GM11168 (cell line): ENCODE measurements around the gene ZP3.
"Not testable (repeated sequence)": the region's sequence is repeated elsewhere in the genome, so short reads cannot be mapped to it uniquely, and the experiment has no call there.

Experiments used
- in situ Hi-C: fragments of 300-500 bp; cut with MboI; formaldehyde crosslinking; loops from one replicate; pipeline ENCODE4 v1.12.0; 2022; ENCODE audit warnings: low sequenced_read_pairs; ENCODE audit not compliant: unreplicated experiment

The ZP3 gene

DNA sequence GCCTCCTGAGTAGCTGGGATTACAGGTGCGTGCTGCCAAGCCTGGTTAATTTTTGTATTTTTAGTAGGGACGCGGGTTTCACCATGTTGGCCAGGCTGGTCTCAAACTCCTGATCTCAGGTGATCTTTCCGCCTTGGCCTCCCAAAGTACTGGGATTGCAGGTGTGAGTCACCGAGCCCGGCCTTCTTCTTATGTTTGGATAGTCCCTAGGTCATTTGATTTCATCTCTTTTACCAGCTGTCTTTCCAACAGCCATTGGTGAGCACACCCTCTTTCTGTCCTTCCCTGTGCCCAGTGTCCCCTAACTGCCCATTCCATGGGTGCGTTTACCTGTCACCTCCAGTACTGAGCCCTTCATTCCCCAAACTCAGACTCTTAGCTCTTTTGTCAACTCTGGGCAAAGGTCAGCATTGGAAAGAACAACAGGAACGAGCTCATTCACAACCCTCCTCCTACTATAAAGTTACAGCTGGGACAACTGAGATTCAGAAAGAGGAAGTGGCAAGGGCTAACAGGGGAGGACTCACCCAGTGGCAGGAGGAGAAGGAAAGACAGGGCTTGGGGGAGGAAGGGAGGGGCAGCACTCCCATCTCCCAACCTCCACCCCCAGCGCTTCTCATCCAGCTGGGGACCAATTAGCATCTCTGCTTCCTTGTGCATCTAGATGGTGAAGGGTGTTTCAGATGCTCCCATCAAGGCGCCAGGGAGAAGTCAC is 20.8 kb upstream of the ZP3 start:
- in situ Hi-C loops: no loop called here

DNA sequence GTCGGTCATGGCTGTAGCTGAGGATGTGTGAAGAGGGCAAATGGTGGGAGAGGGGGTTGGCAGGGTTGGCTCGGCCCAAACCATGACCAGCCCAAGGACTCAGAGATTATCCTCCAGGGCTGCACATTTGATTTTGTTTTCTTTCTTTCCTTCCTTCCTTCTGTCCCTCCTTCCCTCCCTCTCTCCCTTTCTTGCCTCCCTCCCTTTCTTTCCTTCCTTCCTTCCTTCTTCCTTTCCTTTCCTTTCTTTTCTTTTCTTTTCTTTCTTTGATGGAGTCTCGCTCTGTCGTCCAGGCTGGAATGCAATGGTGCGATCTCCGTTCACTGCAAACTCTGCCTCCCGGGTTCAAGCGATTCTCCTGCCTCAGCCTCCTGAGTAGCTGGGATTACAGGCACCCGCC is 19.0 kb upstream of the ZP3 start:
- in situ Hi-C loops: no loop called here

DNA sequence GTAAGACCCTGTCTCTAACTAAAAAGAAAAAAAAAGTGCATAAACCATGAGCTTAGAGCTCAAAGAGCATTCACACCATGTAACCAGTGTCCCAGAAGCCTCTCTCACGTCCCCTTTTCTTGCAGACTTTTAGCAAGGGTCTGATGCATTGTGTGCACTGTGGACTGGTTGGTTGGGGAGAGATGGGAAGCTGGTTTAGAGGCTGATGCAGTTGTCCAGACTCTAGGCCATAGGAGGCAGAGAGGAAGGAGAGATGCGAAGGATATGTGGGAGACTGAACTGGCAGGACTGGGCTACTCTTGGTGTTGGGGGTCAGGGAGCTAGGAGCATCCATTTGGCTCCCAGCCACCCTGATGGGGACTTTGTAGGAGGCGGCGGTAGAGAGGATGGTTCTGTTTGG is 17.0 kb upstream of the ZP3 start:
- in situ Hi-C loops: no loop called here

DNA sequence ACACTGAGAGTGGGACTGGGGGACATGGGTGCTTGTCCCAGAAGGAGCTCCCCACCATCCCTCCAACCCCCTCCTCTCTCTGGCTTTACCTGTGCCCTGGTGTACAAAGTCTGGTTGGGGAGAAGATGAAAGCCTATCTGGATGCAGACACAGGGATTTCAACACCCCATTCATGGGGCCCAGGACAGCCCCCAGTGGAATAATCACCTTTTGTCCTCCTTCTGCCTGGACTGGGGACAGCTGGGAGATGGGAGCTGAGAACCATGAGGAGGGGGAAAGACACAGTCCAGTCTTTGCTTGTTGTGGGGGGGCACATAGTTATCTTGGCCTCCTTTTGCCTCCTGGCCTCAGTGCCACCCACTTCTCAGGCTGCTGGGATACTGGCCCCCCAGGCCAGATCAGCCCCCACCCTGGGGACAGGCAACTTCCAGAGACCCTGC is 16.6 kb upstream of the ZP3 start:
- in situ Hi-C loops: no loop called here

DNA sequence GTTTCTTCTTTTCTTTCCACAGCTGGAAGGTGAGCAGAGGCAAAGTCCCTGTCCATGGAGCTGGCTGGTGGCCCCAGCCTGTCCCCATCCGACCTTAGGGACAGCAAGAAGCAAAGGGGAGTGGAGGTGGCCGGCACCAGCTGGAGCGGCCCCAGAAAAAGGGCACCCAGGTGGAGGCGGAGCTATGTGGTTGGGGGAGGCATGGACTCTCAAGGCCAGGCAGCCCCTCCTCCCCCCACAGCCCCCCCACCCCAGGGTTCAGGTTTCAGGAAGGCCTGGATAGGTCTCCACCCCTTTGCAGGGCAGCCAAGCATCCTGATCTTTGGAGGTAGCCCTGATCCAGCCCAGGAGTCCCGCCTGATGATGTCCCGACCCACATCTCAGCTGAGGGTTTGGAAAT is 15.2 kb upstream of the ZP3 start, which contains the start of gene SSC4D:
TSS of gene SSC4D (minus strand) at position 161 of the 400 bp plus-strand sequence. CDS start 5,258 bp downstream, outside the sequence.
- in situ Hi-C loops: no loop called here

DNA sequence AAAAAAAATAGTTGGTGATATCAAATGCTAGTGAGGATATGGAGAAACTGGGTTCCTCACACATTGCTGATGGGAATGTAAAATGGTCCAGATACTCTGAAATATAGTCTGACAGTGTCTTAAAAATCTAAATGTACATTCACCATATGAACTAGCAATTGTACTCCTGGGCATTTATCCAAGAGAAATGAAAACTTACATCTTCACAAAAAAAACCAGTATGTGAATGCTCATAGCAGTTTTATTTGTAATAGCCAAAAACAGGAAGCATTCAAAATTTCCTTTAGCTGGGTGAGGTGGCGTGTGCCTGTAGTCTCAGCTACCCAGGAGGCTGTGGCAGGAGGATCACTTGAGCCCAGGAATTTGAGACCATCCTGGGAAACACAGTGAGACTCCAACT is 13.1 kb upstream of the ZP3 start:
- in situ Hi-C loops: no loop called here

DNA sequence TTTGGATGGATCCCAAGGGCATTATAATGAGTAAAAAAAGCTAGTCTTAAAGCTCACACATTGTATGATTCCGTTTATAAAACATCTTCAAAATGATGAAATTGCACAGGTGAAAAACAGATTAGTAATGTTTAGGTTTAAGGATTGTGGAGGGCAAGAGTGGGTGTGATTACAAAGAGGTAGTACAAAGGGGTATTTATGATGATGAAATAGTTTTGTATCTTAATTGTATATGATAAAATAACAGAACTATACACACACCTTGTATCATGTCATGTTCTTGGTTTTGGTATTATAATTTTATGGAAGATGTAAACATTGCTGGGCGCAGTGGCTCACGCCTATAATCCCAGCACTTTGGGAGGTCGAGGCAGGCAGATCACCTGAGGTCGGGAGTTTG is 12.5 kb upstream of the ZP3 start:
- in situ Hi-C loops: no loop called here

DNA sequence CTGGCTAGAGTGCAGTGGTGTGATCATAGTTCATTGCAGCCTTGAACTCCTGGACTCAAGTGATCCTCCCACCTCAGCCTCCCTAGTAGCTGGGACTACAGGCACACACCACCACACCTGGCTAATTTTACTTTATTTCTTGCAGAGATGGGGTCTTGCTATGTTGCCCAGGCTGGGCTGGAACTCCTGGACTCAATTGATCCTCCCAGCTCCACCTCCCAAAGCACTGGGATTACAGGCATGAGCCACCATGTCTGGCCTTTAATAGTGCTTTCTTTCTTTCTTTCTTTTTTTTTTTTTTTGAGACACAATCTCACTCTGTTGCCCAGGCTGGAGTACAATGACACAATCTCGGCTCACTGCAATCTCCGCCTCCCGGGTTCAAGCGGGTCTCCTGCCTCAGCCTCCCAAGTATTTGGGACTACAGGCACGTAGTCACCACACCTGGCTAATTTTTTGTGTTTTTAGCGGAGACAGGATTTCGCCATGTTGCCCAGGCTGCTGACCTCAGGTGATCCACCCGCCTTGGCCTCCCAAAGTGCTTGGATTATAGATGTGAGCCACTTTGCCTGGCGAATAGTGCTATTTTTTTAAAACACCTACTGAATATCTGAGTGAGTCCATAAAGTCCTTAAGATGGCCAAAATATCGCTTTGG is 7.0 kb upstream of the ZP3 start:
- in situ Hi-C loops: not testable (repeated sequence)

DNA sequence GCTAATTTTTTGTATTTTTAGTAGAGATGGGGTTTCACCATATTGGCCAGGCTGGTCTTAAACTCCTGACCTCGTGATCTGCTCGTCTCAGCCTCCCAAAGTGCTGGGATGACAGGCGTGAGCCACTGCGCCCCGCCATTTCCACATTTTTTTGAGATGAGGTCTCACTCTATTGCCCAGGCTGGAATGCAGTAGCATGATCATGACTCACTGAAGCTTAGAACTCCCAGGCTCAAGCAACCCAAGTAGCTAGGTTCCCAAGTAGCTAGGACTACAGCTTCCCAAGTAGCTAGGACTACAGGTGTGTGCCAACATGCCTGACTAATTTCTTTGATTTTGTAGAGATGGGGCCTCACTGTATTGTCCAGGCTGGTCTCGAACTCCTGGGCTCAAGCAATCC is 3.7 kb upstream of the ZP3 start:
- in situ Hi-C loops: not testable (repeated sequence)

DNA sequence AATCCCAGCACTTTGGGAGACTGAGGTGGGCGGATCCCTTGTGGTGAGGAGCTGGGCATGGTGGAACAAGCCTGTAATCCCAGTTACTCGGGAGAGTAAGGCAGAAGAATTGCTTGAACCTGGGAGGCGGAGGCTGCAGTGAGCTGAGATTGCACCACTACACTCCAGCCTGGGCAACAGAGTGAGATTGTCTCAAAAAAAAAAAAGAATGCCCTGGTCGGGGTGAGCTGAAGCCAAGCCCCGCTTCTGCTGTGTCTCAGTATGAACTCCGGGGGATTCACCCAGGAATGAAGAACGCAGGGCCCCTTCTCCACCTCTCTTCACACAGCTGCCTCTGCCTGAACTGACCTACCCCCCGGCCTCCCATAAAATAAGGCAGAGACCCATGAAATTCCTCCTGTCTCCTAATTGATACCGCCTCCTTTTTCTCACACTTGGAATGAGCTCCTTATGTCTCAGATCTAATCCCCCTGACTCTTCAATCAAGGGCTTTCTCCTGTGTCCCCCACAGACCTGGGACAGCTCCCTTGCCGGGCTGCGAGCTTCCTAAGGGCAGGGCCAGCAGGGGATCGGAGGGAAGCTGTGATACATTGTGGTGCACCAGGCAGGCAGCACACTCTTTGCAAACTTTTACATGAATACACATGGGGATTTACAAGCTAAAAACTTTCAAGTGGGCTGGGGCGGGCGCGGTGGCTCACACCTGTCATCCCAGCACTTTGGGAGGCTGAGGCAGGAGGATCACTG is 911 bp upstream of the ZP3 start:
- in situ Hi-C loops: no loop called here

DNA sequence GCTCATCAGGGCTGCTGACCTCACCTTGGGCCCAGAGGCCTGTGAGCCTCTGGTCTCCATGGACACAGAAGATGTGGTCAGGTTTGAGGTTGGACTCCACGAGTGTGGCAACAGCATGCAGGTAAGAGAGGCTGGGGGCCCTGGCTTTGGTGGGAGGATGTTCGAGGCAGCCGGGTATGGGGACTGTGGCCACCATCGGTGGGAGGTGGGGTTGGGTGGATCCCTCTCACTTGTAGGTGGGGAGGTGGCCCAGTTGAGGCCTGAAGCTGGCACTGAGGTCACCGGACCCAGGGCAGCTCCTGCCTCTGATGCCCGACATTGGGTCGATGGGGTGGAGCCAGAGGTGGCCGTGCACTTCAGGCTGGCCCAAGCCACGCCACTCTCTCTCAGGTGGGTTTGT is 406 bp downstream of the ZP3 start:
- in situ Hi-C loops: no loop called here

DNA sequence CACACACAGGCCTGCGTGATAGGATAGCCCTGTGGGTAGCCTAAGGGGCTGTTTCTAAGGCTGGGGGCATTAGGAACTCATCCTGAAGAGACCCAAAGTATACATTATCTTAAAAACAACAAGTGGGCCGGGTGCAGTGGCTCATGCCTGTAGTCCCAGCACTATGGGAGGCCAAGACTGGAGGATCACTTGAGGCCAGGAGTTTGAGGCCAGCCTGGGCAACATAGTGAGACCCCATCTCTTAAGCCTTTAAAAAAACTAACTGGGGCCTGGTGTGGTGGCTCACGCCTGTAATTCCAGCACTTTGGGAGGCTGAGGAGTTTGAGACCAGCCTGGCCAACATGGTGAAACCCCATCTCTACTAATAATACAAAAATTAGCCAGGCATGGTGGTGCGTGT is 808 bp downstream of the ZP3 start:
- in situ Hi-C loops: not testable (repeated sequence)

DNA sequence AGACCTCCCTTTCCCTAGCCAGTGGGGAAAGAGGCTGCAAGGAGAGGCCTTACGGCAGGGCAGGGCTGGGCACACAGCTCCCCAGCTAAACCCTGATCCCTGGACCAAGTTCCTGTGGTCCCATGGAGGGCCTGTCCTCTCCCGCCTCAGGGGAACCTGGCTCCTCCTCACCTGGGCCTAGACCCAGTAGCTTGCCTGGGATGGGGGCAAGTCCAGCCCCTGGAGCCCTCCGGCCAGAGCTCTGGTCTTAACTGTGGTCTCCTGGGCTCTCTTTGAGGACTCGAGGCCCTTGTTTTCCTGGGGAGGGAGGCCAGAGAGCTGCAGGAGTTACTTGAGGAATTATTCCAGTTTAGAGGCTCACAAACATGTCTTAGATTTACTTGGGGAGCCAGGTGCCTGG is 1.5 kb downstream of the ZP3 start:
- in situ Hi-C loops: no loop called here

DNA sequence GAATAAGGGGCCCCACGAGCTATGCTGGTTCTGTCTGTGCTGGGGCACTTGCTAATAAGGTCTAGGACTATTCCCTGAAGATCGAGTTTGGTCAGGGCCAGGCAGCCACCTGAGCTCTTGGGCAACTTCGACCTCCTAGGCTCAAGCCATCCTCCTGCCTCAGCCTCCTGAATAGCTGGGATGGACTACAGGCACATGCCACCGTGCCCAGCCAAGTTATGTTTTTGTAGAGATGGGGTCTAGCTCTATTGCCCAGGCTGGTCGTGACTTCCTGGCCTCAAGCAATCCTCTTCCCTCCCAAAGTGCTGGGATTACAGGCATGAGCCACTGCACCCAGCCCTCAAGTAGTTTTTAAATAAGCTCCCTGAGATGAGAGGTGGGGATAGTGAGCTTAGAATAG is 2.9 kb downstream of the ZP3 start:
- in situ Hi-C loops: no loop called here

DNA sequence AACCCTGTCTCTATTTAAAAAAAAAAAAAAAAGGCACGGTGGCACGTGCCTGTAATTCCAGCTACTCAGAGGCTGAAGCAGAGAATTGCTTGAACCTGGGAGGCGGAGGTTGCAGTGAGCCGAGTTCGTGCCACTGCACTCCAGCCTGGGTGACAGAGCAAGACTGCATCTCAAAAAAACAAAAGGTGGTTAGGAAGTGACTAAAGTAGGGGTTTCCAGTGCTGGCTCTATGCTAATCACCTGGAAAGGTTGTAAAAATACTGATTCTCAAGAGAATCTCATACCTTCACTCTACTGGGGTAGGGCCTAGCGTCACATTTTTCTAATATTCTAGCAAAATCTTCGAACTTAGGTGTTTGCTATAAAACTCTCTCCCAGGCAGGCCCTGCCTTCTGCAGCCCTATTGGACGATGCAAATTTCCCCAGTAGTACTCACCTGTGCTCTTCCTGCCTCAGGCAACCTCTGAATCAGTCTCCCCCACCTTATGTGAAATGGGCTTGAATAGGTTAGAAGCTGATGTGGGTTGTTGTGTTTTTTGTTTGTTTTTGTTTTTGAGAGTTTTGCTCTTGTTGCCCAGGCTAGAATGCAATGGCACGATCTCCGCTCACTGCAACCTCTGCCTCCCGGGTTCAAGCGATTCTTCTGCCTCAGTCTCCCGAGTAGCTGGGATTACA is 3.5 kb downstream of the ZP3 start:
- in situ Hi-C loops: no loop called here

DNA sequence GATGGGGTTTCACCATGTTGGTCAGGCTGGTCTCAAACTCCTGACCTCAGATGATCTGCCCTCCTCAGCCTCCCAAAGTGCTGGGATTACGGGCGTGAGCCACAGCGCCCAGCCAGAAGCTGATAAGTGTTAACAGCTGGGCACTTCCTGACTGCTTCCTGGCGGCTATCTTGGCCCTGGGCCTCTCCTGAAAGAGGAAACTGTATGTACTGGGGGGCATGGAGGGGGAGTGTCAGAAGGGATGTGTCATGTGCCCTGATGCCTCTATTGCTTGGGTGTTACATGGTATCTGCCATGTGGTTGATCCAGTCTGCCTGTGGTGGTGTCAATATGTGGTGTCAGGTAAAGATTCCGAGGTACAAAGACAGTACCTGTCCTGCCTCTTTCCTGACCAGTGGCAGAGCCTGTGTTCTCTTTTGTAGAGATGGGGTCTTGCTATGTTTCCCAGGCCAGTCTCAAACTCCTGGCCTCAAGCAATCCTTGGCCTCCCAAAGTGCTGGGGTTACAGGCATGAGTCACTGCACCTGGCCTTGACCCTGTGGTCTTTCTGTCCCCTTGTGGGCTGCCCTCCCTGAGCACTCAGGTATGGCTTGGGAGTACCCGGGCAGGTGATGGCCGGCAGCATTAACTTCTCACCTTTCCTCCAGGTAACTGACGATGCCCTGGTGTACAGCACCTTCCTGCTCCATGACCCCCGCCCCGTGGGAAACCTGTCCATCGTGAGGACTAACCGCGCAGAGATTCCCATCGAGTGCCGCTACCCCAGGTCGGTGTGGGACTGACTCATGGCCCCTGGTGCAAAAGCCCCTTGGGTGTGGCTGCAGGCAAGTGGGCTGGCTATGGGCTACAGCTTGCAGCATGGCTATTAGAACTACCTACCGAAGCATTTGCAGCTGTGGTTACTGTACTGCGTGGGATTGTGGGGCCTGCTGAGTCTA is 4.4 kb downstream of the ZP3 start:
- in situ Hi-C loops: no loop called here

DNA sequence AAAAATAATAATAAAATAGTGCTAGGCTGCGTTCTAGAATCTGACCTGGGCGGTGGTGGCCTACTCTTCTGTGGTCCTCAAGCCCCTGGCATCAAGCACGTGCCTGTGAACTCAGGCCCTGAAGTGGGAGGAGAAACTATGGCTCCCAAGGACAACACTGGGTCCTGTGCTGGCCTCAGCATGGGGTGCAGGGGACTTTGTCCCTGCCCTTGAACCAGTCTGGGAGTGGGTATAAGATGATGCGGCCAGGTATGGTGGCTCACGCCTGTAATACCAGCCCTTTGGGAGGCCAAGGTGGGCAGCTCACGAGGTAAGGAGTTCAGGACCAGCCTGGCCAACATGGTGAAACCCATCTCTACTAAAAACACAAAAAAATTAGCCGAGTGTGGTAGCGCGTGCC is 5.5 kb downstream of the ZP3 start:
- in situ Hi-C loops: no loop called here

DNA sequence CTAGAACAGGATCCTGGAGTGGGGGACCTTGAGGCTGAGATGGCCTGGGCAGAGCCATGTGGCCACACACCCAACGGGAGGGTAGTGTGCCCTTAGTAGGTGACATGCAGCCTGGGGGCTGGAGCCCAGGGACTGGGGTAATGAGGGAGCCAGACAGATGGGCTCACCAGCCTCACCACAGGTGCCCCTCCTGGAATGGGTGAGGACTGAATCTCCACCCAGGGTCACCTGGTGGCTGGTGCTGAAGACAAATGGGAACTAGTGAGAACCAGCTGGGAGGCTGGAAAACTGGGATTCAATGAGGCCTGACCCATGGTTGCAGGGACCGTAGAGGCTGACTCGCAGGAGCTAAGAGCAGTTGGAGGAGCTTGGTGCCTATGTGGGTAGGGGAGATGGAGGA is 6.1 kb downstream of the ZP3 start:
- in situ Hi-C loops: no loop called here

DNA sequence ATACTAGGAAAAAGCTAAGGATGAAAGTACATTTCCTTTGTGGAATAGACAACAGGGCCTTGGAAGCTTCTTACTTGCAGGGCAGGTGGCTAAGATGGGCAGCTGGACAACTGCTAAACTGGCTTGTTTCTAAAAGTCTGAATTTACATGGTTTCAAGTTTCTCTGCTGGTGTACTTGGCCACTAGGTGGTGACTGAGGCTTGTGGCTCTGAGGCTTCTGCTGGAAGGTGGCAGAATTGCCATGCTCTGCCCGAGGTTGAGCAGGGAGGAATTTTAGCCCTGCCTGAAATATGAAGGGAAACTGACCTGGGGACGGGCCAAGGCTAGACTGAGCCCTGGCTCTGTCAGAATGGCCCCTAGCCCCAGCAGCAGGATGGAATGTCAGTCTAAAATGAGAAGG is 13.1 kb downstream of the ZP3 start:
- in situ Hi-C loops: loop anchor here (5.0 kb wide), 1 partner anchor 179 kb away; no protein-coding TSS in a partner anchor
